HG03175 (cell line): ENCODE measurements around the gene UBE2L3.
"Not testable (repeated sequence)": the region's sequence is repeated elsewhere in the genome, so short reads cannot be mapped to it uniquely, and the experiment has no call there.

Source experiments
- ATAC-seq: cut with Tn5 transposase; IDR thresholded peaks from one replicate; pipeline ENCODE4 v1.9.1; 2021; ENCODE audit warnings: mild to moderate bottlenecking, moderate library complexity; ENCODE audit not compliant: unreplicated experiment

The UBE2L3 gene

GRCh38 chr22:21567456-21568346 lies at the start of gene UBE2L3:
TSS of gene UBE2L3 (plus strand) at chr22:21567714. CDS start at chr22:21567745, 31 bp downstream.
- ATAC-seq: no peak

DNA sequence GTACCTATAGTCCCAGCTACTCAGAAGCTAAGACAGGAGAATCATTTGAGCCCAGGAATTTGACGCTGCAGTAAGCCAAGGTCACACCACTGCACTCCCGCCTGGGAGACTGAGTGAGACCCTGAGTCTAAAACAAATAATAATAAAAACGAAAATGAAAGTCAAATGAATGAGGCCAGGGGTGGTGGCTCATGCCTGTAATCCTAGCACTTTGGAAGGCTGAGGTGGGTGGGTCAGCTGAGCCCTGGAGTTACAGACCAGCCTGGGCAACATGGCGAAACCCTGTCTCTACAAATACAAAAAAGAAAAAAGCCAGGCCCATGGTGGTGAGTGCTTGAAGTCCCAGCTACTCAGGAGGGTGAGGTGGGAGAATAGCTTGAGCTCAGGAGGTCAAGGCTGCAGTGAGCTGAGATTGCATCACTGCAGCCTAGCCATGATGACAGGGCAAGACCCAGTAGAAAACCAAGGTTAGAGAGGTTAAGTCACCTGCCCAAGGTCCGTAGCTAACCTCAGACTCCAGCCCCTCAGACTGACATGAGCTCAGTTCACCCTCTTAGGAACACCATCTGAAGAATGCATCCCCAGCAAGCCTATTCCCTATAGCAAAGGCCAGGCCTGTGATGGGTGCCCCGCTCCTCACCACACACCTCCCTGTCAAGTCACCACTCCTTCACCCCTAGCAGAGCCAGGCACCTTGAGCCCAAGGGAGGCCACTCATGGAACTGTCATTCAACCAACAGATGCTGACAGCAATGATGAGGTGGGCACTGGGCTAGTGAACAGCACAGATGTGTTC lies 40.6 kb upstream of the UBE2L3 start:
- ATAC-seq: not testable (repeated sequence)

- ATAC-seq: not testable (repeated sequence)
Measured at GRCh38 chr22:21531525-21531924, 36.0 kb upstream of the UBE2L3 start.

- not testable (repeated sequence) for ATAC-seq
Measured at GRCh38 chr22:21532863-21533648, 34.5 kb upstream of the UBE2L3 start.

GRCh38 chr22:21539862-21540261 lies 27.7 kb upstream of the UBE2L3 start:
- ATAC-seq: not testable (repeated sequence)

DNA sequence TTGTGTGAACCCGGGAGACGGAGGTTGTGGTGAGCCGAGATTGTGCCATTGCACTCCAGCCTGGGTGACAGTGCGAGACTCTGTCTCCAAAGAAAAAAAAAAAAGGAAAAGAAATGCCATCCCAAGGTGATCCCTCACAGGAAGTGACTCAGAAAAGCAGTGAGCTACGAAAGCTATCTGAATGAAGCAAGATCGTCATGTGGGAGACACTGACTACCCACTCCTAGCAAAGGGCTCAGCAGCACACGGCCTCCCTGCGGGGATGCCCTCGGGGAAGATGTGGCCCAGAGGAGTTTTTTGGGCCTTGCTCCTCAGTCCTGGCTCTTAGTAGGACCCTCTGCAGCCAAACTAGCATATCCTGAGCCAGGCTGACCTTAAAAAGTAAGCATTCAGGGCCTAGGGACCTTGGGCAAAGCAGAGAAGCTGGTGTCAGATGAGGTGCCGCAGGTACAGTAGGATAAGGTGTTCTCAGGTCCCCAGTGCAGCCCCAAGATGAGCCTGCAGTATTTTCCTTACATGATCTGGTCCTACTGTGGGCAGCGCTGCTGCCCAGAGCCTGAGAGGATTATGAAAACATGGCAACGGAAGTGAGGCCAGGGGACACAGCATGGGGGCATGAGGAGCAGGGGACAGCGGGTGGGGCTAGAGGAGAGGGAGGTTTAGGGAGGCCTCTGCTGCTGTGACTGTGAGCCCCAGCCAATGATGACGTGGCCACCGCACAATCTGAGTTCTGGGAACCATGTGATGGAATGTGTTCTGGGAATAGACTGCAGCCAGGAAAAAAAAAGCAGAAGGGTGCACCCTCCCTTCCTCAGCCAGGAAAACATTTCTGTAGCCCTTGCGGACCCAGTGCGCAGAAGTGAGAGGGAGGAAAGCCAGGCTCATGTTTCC lies 22.8 kb upstream of the UBE2L3 start:
- ATAC-seq: not testable (repeated sequence)

GRCh38 chr22:21549558-21549957 lies 18.0 kb upstream of the UBE2L3 start:
- ATAC-seq: not testable (repeated sequence)

DNA sequence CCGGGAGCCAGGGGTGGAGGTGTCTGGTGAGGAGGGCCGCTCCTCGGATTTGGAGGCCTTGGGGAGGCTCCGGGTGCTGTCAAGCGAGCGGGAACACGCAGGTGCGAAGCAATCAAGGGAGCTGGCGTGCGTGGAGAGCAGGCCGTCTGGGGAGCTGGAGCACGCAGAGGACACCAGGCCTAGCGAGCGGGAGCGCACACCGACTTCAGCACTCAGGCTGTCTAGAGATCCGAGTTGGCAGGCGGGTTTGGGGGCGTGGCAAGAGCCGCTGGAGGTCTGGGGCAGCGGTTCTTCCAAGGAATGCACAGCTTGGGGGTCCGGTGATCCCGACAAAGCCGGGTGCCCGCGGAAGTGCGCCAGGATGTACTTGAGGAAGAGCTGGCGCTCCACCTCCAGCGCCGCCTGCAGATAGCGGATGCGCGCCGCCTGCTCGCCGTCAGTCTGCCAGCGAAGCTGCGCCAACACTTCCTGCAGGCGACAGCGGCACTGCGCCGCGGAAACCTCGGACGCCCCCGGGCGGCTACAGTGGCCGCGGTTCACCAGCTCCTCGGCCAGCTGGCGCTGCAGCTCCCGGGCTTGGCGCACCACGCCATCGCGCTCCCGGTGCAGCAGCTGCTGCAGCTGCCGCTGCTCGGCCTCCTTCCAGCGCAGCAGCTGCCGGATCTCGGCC lies 17.4 kb upstream of the UBE2L3 start:
- ATAC-seq: peak; percentile 77

- ATAC-seq: peak; percentile 34
Measured at GRCh38 chr22:21550678-21551047, 16.9 kb upstream of the UBE2L3 start.

- ATAC-seq: not testable (repeated sequence)
Measured at GRCh38 chr22:21551361-21551760, 16.2 kb upstream of the UBE2L3 start, which contains the start of gene RIMBP3C. TSS of gene RIMBP3C (minus strand) at chr22:21551461. CDS start at chr22:21550976, 485 bp downstream.

- ATAC-seq: not testable (repeated sequence)
Measured at GRCh38 chr22:21559345-21560125, 8.0 kb upstream of the UBE2L3 start.

DNA sequence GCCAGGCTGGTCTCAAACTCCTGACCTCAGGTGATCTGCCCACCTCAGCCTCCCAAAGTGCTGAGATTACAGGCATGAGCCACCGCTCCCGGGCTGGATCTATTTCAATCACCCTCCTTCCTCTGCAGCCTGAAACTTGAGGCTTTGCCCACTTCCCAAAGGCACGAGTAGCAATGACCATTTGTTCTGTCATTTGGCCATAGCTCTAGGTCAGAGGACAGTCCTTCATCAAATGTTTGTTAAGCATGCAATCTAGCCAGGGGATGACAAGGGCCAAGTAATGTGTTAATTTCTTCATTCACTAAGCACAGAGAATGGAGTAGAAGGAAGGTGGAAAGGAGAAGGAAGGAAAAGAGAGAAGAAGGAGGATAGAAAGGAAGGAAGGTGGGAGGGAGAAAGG lies 6.9 kb upstream of the UBE2L3 start:
- not testable (repeated sequence) for ATAC-seq

DNA sequence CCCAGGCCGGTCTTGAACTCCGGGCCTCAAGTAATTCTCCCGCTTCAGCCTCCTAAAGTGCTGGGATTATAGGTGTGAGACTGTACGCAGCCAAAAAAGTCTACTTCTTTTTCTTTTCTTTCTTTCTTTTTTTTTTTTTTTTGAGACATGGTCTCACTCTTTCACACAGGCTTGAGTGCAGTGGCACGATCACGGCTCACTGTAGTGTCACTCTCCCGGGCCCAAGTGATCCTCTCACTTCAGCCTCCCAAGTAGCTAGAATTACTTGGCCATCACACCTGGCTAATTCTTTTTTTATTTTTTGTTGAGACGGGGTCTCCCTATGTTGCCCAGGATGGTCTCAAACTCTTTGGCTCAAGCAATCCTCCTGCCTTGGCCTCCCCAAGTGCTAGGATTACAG lies 3.6 kb upstream of the UBE2L3 start:
- ATAC-seq: no peak

GRCh38 chr22:21564411-21564810 lies 3.1 kb upstream of the UBE2L3 start:
- ATAC-seq: no peak

DNA sequence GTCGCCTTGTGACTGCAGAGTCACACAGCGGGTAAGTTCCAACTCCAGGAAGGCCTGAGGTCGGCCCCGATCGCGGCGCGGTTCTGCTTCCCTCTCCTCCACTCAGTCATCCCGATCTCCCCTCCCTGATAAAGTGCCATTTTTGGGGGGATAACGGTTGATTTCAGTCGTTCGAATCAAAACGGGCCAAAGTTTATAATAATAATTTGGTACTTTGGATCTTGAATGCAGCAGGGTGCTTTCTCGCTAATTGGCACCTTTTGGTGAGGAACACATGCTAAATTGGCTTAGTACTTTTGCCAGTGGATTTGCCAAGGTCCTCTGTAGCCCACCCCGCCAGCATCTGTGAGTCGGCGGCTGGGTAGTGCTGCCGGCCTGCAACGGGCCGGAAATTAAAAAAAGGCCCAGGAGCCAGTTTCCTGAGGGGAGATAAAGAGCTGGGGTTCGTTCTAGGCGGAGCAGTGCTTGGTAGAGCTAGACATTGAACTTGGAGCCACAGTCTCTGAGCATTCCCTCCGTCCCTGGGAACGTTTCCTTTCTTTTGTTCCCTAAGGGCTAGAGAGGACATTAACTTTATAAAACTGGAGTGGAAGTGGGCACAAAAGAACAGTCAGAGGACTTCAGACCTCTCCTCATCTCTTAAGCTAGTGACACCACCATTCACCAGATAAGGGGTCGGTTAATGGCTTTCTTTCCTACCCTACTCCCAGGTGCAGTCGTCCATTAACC lies 997 bp downstream of the UBE2L3 start:
- ATAC-seq: no peak

GRCh38 chr22:21569076-21569427 lies 1.5 kb downstream of the UBE2L3 start:
- not testable (repeated sequence) for ATAC-seq

- ATAC-seq: no peak
Measured at GRCh38 chr22:21569459-21570170, 2.1 kb downstream of the UBE2L3 start.
